Natural killer cell treated with Interleukin-12 subunit alpha and Interleukin-12 subunit beta and Interleukin-15 and Interleukin-18, amount 100 ng/mL, for 72 hours (primary cell): ENCODE measurements around the gene KCND3. TPM values are rescaled to one million over a fixed set of nuclear protein-coding genes. Genes with fewer than 3 reads are reported as not detected.

ENCODE experiments used
- ATAC-seq, 2 donors: fragments of 150-1000 bp; cut with Tn5 transposase in 1 of 2; sonication (Bioruptor Pico), chemical (Tn5 transposase) in 1 of 2; 2 replicates each; pipeline ENCODE4 v1.10.0; 2021
- DNase-seq: peaks from one replicate; pipeline ENCODE4 v3.0.0; 2022; ENCODE audit warnings: low spot score
- H3K27ac Mint-ChIP-seq, 2 donors: 1 replicate in 1 of 2; 2 replicates in 1 of 2; pipeline ENCODE4 v1.8.0; 2022; ENCODE audit warnings: mixed read lengths in 2 of 2, mild to moderate bottlenecking in 1 of 2, moderate library complexity in 1 of 2
- H3K27me3 Mint-ChIP-seq, 2 donors: 1 replicate in 1 of 2; 2 replicates in 1 of 2; pipeline ENCODE4 v1.8.0; 2022; ENCODE audit warnings: mixed read lengths in 2 of 2
- H3K36me3 Mint-ChIP-seq: one replicate; pipeline ENCODE4 v1.8.0; 2022; ENCODE audit warnings: mixed read lengths
- H3K4me1 Mint-ChIP-seq, 2 donors: 1 replicate in 1 of 2; 2 replicates in 1 of 2; pipeline ENCODE4 v1.8.0; 2022; ENCODE audit warnings: low read depth in 2 of 2, mixed read lengths in 2 of 2, mild to moderate bottlenecking in 1 of 2
- H3K4me3 Mint-ChIP-seq: one replicate; pipeline ENCODE4 v1.8.0; 2022; ENCODE audit warnings: mixed read lengths
- H3K9me3 Mint-ChIP-seq: 2 replicates; pipeline ENCODE4 v1.8.0; 2022; ENCODE audit warnings: mixed read lengths
- total RNA-seq, 2 donors: library from RNA; stranded (reverse); gene quantifications; one replicate each; pipeline ENCODE4 v1.2.3, GENCODE V29; 2022

The KCND3 gene
- total RNA-seq, 2 donors from 2014 or later: not detected

GRCh38 chr1:111908011-111908621 lies 81.4 kb downstream of the KCND3 start:
- Mint-ChIP-seq H3K27ac (no peak overlapping the region), H3K4me1 (no peaks in the 10 kb centered on the region), H3K36me3 (no peaks in the 10 kb centered on the region), H3K27me3 (peaks cover 31 to 37% of the 10 kb centered on the region in 2 donors), H3K4me3 (no peak overlapping the region), H3K9me3 (no peaks in the 10 kb centered on the region)
- ATAC-seq (no peak), DNase-seq (no peak)

GRCh38 chr1:111907321-111907720 lies 82.1 kb downstream of the KCND3 start:
- Mint-ChIP-seq H3K9me3 (no peaks in the 10 kb centered on the region), H3K4me1 (no peaks in the 10 kb centered on the region), H3K4me3 (no peak overlapping the region), H3K36me3 (no peaks in the 10 kb centered on the region), H3K27me3 (peaks cover 31 to 35% of the 10 kb centered on the region in 2 donors), H3K27ac (no peak overlapping the region)
- DNase-seq (no peak), ATAC-seq (no peak)

GRCh38 chr1:111906816-111907215 lies 82.7 kb downstream of the KCND3 start:
- no peak for ATAC-seq
- no peaks in the 10 kb centered on the region for H3K9me3 Mint-ChIP-seq
- no peaks in the 10 kb centered on the region for H3K36me3 Mint-ChIP-seq
- peaks cover 31 to 35% of the 10 kb centered on the region in 2 donors for H3K27me3 Mint-ChIP-seq
- no peaks in the 10 kb centered on the region for H3K4me1 Mint-ChIP-seq
- DNase-seq: no peak
- no peak overlapping the region for H3K27ac Mint-ChIP-seq
- no peak overlapping the region for H3K4me3 Mint-ChIP-seq

GRCh38 chr1:111906111-111906510 lies 83.4 kb downstream of the KCND3 start:
- H3K4me3 Mint-ChIP-seq: no peak overlapping the region
- H3K27me3 Mint-ChIP-seq: peaks cover 31 to 35% of the 10 kb centered on the region in 2 donors
- no peak overlapping the region for H3K27ac Mint-ChIP-seq
- no peaks in the 10 kb centered on the region for H3K9me3 Mint-ChIP-seq
- no peaks in the 10 kb centered on the region for H3K4me1 Mint-ChIP-seq
- DNase-seq (no peak), ATAC-seq (no peak)
- no peaks in the 10 kb centered on the region for H3K36me3 Mint-ChIP-seq

DNA sequence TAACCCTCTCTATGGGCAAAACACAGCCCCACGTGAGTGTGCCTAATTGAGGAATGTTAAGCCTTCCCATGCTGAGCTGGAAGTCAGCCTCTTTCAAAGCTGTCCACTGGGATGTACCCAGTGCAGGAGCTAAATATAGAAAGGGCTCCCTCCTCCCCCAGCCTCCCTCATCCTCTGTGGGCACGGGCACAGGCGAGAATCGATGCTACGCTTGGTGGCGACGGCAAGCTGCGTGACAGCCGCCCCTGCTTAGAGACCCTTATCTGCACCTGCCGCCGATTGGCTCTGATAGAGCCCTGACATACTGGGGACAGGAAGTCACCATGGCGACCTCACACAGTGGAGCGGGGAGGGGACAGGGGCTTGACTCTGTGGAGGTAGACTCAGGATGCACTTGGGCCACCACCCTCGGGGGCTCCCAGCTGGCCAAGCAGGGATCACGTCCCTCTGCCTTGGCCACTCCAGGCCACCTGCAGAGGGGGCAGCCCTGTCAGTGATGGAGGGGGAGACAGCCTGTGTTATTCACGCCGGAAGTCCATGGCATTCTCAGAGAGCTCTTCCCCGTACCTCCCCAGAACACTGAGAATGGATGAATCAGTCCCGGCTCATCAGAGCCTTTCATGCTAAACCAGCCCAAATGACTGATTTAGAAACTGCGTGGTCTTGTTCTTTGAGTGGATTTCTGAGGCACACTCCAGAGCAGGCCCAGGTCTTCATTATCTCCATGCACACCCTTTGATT lies 84.8 kb downstream of the KCND3 start:
- Mint-ChIP-seq H3K27me3 (peaks cover 24 to 29% of the 10 kb centered on the region in 2 donors), H3K27ac (peak overlapping the region in 1 of 2 donors; percentile 26), H3K36me3 (no peaks in the 10 kb centered on the region), H3K9me3 (no peaks in the 10 kb centered on the region), H3K4me1 (no peaks in the 10 kb centered on the region), H3K4me3 (no peak overlapping the region)
- ATAC-seq (peak; percentile 45 to 75), DNase-seq (no peak)

- Mint-ChIP-seq H3K4me3 (no peak overlapping the region), H3K36me3 (no peaks in the 10 kb centered on the region), H3K27ac (peak overlapping the region in 1 of 2 donors; percentile 26), H3K4me1 (no peaks in the 10 kb centered on the region), H3K9me3 (no peaks in the 10 kb centered on the region), H3K27me3 (peaks cover 18 to 25% of the 10 kb centered on the region in 2 donors)
- ATAC-seq (no peak), DNase-seq (no peak)
Observed at GRCh38 chr1:111903871-111904449, 85.5 kb downstream of the KCND3 start.

GRCh38 chr1:111903148-111903870 lies 86.2 kb downstream of the KCND3 start:
- DNase-seq (no peak), ATAC-seq (no peak)
- Mint-ChIP-seq H3K36me3 (no peaks in the 10 kb centered on the region), H3K27me3 (peaks cover 16 to 22% of the 10 kb centered on the region in 2 donors), H3K9me3 (no peaks in the 10 kb centered on the region), H3K4me1 (no peaks in the 10 kb centered on the region), H3K4me3 (no peak overlapping the region), H3K27ac (no peak overlapping the region)

- no peak for ATAC-seq
- no peaks in the 10 kb centered on the region for H3K36me3 Mint-ChIP-seq
- H3K27ac Mint-ChIP-seq: no peak overlapping the region
- H3K9me3 Mint-ChIP-seq: no peaks in the 10 kb centered on the region
- no peak for DNase-seq
- H3K27me3 Mint-ChIP-seq: peaks cover 2 to 13% of the 10 kb centered on the region in 2 donors
- no peaks in the 10 kb centered on the region for H3K4me1 Mint-ChIP-seq
- no peak overlapping the region for H3K4me3 Mint-ChIP-seq
Observed at GRCh38 chr1:111895469-111895868, 94.0 kb downstream of the KCND3 start.

- peaks cover 2 to 13% of the 10 kb centered on the region in 2 donors for H3K27me3 Mint-ChIP-seq
- no peak for DNase-seq
- no peaks in the 10 kb centered on the region for H3K4me1 Mint-ChIP-seq
- H3K27ac Mint-ChIP-seq: no peak overlapping the region
- no peaks in the 10 kb centered on the region for H3K36me3 Mint-ChIP-seq
- no peak for ATAC-seq
- no peaks in the 10 kb centered on the region for H3K9me3 Mint-ChIP-seq
- no peak overlapping the region for H3K4me3 Mint-ChIP-seq
Observed at GRCh38 chr1:111895017-111895416, 94.5 kb downstream of the KCND3 start.

GRCh38 chr1:111894497-111894896 lies 95.0 kb downstream of the KCND3 start:
- ATAC-seq (no peak), DNase-seq (no peak)
- Mint-ChIP-seq H3K27ac (no peak overlapping the region), H3K4me3 (no peak overlapping the region), H3K9me3 (no peaks in the 10 kb centered on the region), H3K27me3 (peaks cover 2 to 13% of the 10 kb centered on the region in 2 donors), H3K4me1 (no peaks in the 10 kb centered on the region), H3K36me3 (no peaks in the 10 kb centered on the region)

- DNase-seq: no peak
- Mint-ChIP-seq H3K27me3 (peaks cover 13 to 20% of the 10 kb centered on the region in 2 donors), H3K36me3 (no peaks in the 10 kb centered on the region), H3K4me1 (peaks cover 0 to 3% of the 10 kb centered on the region in 2 donors), H3K4me3 (no peak overlapping the region), H3K27ac (no peak overlapping the region), H3K9me3 (no peaks in the 10 kb centered on the region)
- ATAC-seq: no peak
Observed at GRCh38 chr1:111891566-111891965, 97.9 kb downstream of the KCND3 start.

- Mint-ChIP-seq H3K27me3 (peaks cover 15 to 23% of the 10 kb centered on the region in 2 donors), H3K9me3 (no peaks in the 10 kb centered on the region), H3K27ac (no peak overlapping the region), H3K4me3 (no peak overlapping the region), H3K4me1 (peaks cover 0 to 3% of the 10 kb centered on the region in 2 donors), H3K36me3 (no peaks in the 10 kb centered on the region)
- DNase-seq: no peak
- ATAC-seq: no peak
Observed at GRCh38 chr1:111888740-111889376, 100.6 kb downstream of the KCND3 start.

GRCh38 chr1:111887875-111888274 lies 101.6 kb downstream of the KCND3 start:
- H3K27me3 Mint-ChIP-seq: peaks cover 19 to 30% of the 10 kb centered on the region in 2 donors
- no peaks in the 10 kb centered on the region for H3K36me3 Mint-ChIP-seq
- no peak overlapping the region for H3K4me3 Mint-ChIP-seq
- DNase-seq (no peak), ATAC-seq (no peak)
- H3K4me1 Mint-ChIP-seq: peaks cover 0 to 3% of the 10 kb centered on the region in 2 donors
- no peaks in the 10 kb centered on the region for H3K9me3 Mint-ChIP-seq
- no peak overlapping the region for H3K27ac Mint-ChIP-seq
